Neural cell (in vitro differentiated cells): Measurements from ENCODE around the gene HOXA2. TPM values are rescaled to one million over a fixed set of nuclear protein-coding genes. Genes with fewer than 3 reads are reported as not detected.

Experiments used
- H2AFZ ChIP-seq: fragments of 200-600, 300-800 bp; sonication (generic), shearing (Covaris generic); 2 replicates; pipeline ENCODE4 v1.6.0; 2014; ENCODE audit warnings: low read depth, mild to moderate bottlenecking, antibody characterized with exemption, low read length, moderate library complexity
- H3F3A ChIP-seq: fragments of 200-600 bp; shearing (Covaris generic); 2 replicates; pipeline ENCODE4 v1.6.1; 2016; ENCODE audit warnings: mild to moderate bottlenecking, moderate library complexity, mixed read lengths, antibody characterized with exemption, low read length; ENCODE audit not compliant: insufficient read depth, poor library complexity, severe bottlenecking
- H3K27ac ChIP-seq: fragments of 200-600, 300-800 bp; sonication (generic), shearing (Covaris generic); 2 replicates; pipeline ENCODE4 v1.5.1; 2014; ENCODE audit warnings: mild to moderate bottlenecking, low read length, moderate library complexity
- H3K27me3 ChIP-seq: fragments of 300-800, 200-600 bp; sonication (generic), shearing (Covaris generic); 2 replicates; pipeline ENCODE4 v1.6.0; 2014; ENCODE audit warnings: mild to moderate bottlenecking, low read depth, low read length, moderate library complexity; ENCODE audit not compliant: insufficient read depth
- H3K36me3 ChIP-seq: fragments of 300-800, 200-600 bp; sonication (generic), shearing (Covaris generic); 2 replicates; pipeline ENCODE4 v1.5.1; 2014; ENCODE audit warnings: mild to moderate bottlenecking, antibody characterized with exemption, low read length, moderate library complexity; ENCODE audit not compliant: insufficient read depth
- H3K4me2 ChIP-seq: fragments of 300-800, 200-600 bp; sonication (generic), shearing (Covaris generic); 2 replicates; pipeline ENCODE4 v1.6.0; 2014; ENCODE audit warnings: mild to moderate bottlenecking, low read length
- H3K4me3 ChIP-seq: fragments of 300-800, 200-600 bp; sonication (generic), shearing (Covaris generic); 2 replicates; pipeline ENCODE4 v1.5.1; 2014; ENCODE audit warnings: mild to moderate bottlenecking, low read length, moderate library complexity
- H3K79me2 ChIP-seq: fragments of 200-600 bp; shearing (Covaris generic); replicated peaks from 2 replicates; pipeline ENCODE4 v1.6.0; 2014; ENCODE audit warnings: mild to moderate bottlenecking, low read length, moderate library complexity; ENCODE audit not compliant: insufficient read depth
- H3K9ac ChIP-seq: fragments of 300-800, 200-600 bp; sonication (generic), shearing (Covaris generic); 2 replicates; pipeline ENCODE4 v1.6.1; 2016; ENCODE audit warnings: mild to moderate bottlenecking, low read length, mixed read lengths
- H3K9me2 ChIP-seq: fragments of 200-600 bp; shearing (Covaris generic); 2 replicates; pipeline ENCODE4 v1.6.1; 2016; ENCODE audit warnings: mild to moderate bottlenecking, low read length, mixed read lengths; ENCODE audit not compliant: insufficient read depth
- H3K9me3 ChIP-seq: fragments of 200-600, 300-800 bp; sonication (generic), shearing (Covaris generic); 2 replicates; pipeline ENCODE4 v1.6.1; 2016; ENCODE audit warnings: mild to moderate bottlenecking, mixed run types, low read length, moderate library complexity, mixed read lengths
- H4K20me1 ChIP-seq: fragments of 200-600 bp; shearing (Covaris generic); 2 replicates; pipeline ENCODE4 v1.6.1; 2016; ENCODE audit warnings: mild to moderate bottlenecking, mixed run types; ENCODE audit not compliant: insufficient read depth
- EP300 ChIP-seq: fragments of 450-650 bp; conservative IDR thresholded peaks from 2 replicates; pipeline ENCODE4 v1.6.1; 2014; ENCODE audit warnings: antibody characterized with exemption, mild to moderate bottlenecking, moderate library complexity; ENCODE audit not compliant: poor library complexity, severe bottlenecking
- EZH2 ChIP-seq: fragments of 200-600, 300-800 bp; shearing (Covaris generic), sonication (generic); IDR thresholded peaks from 2 replicates; pipeline ENCODE4 v1.6.1; 2014; ENCODE audit warnings: antibody characterized with exemption, low read length, borderline replicate concordance, mild to moderate bottlenecking; ENCODE audit not compliant: insufficient read depth, poor library complexity, severe bottlenecking
- MXI1 ChIP-seq: fragments of 450-650 bp; conservative IDR thresholded peaks from 2 replicates; pipeline ENCODE4 v1.6.1; 2014; ENCODE audit warnings: antibody characterized with exemption, mild to moderate bottlenecking; ENCODE audit not compliant: poor library complexity, severe bottlenecking
- POLR2AphosphoS5 ChIP-seq: IDR thresholded peaks from 2 replicates; pipeline ENCODE4 v1.6.1; 2012
- RAD21 ChIP-seq: fragments of 450-650 bp; conservative IDR thresholded peaks from 2 replicates; pipeline ENCODE4 v1.6.1; 2014; ENCODE audit warnings: antibody characterized with exemption, mild to moderate bottlenecking, moderate library complexity
- SMC3 ChIP-seq: fragments of 450-650 bp; conservative IDR thresholded peaks from 2 replicates; pipeline ENCODE4 v1.6.1; 2014; ENCODE audit warnings: antibody characterized with exemption, mild to moderate bottlenecking, moderate library complexity; ENCODE audit not compliant: poor library complexity
- TAF1 ChIP-seq: IDR thresholded peaks from 2 replicates; pipeline ENCODE4 v1.6.1; 2012; ENCODE audit warnings: low read depth
- polyA plus RNA-seq: library from polyadenylated mRNA; depleted of rRNA; stranded (reverse); fragments of >200 nt; gene quantifications from 2 replicates; pipeline ENCODE4 v1.2.3, GENCODE V29; 2014
- TF ChIP-seq, protein P1 (sequence below): IDR thresholded peaks from 2 replicates; pipeline ENCODE4 v1.6.1; 2012; ENCODE audit warnings: borderline replicate concordance
- TF ChIP-seq, protein P2 (sequence below): fragments of 450-650 bp; IDR thresholded peaks from 2 replicates; pipeline ENCODE4 v1.5.1; 2014; ENCODE audit warnings: antibody characterized with exemption, mild to moderate bottlenecking, moderate library complexity; ENCODE audit not compliant: poor library complexity, severe bottlenecking

HOXA2 gene
- polyA plus RNA-seq, 1 donor from 2014 or later = not detected

DNA sequence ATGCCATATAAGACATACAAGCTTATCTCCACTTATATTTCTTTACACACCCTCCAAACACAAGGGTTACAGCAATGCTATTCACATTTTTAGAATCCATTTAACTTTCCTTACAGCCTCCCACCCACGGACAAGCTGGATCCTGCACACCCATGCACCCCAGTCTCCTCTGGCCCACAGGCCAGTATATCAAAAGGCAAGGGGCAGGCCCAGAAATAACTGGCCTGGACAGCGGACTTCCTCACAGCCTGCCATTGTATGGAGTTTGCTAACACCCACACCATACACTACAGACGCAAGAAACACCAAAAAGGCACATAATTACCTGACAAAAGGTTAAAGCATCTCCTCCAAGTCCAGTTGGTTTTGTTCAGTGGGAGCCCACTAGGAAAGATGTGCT lies 16.1 kb upstream of the HOXA2 start:
- Histone ChIP-seq H4K20me1 (no peaks in the 10 kb centered on the region), H3K9me3 (no peaks in the 10 kb centered on the region), H2AFZ (no peak overlapping the region), H3K27ac (no peak overlapping the region), H3K9ac (no peak overlapping the region), H3K27me3 (peaks cover 96% of the 10 kb centered on the region), H3F3A (no peaks in the 10 kb centered on the region), H3K4me3 (no peak overlapping the region), H3K4me2 (no peak overlapping the region), H3K36me3 (no peaks in the 10 kb centered on the region), H3K9me2 (no peaks in the 10 kb centered on the region), H3K79me2 (no peaks in the 10 kb centered on the region)
- TF ChIP-seq EP300 = no peak
- no peak for TF ChIP-seq EZH2
- TF ChIP-seq, protein P1, sequence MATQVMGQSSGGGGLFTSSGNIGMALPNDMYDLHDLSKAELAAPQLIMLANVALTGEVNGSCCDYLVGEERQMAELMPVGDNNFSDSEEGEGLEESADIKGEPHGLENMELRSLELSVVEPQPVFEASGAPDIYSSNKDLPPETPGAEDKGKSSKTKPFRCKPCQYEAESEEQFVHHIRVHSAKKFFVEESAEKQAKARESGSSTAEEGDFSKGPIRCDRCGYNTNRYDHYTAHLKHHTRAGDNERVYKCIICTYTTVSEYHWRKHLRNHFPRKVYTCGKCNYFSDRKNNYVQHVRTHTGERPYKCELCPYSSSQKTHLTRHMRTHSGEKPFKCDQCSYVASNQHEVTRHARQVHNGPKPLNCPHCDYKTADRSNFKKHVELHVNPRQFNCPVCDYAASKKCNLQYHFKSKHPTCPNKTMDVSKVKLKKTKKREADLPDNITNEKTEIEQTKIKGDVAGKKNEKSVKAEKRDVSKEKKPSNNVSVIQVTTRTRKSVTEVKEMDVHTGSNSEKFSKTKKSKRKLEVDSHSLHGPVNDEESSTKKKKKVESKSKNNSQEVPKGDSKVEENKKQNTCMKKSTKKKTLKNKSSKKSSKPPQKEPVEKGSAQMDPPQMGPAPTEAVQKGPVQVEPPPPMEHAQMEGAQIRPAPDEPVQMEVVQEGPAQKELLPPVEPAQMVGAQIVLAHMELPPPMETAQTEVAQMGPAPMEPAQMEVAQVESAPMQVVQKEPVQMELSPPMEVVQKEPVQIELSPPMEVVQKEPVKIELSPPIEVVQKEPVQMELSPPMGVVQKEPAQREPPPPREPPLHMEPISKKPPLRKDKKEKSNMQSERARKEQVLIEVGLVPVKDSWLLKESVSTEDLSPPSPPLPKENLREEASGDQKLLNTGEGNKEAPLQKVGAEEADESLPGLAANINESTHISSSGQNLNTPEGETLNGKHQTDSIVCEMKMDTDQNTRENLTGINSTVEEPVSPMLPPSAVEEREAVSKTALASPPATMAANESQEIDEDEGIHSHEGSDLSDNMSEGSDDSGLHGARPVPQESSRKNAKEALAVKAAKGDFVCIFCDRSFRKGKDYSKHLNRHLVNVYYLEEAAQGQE = no peak
- TF ChIP-seq TAF1 = no peak
- TF ChIP-seq, protein P2, sequence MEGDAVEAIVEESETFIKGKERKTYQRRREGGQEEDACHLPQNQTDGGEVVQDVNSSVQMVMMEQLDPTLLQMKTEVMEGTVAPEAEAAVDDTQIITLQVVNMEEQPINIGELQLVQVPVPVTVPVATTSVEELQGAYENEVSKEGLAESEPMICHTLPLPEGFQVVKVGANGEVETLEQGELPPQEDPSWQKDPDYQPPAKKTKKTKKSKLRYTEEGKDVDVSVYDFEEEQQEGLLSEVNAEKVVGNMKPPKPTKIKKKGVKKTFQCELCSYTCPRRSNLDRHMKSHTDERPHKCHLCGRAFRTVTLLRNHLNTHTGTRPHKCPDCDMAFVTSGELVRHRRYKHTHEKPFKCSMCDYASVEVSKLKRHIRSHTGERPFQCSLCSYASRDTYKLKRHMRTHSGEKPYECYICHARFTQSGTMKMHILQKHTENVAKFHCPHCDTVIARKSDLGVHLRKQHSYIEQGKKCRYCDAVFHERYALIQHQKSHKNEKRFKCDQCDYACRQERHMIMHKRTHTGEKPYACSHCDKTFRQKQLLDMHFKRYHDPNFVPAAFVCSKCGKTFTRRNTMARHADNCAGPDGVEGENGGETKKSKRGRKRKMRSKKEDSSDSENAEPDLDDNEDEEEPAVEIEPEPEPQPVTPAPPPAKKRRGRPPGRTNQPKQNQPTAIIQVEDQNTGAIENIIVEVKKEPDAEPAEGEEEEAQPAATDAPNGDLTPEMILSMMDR = no peak
- no peak for TF ChIP-seq SMC3
- no peak for TF ChIP-seq MXI1
- no peak for TF ChIP-seq POLR2AphosphoS5
- no peak for TF ChIP-seq RAD21

DNA sequence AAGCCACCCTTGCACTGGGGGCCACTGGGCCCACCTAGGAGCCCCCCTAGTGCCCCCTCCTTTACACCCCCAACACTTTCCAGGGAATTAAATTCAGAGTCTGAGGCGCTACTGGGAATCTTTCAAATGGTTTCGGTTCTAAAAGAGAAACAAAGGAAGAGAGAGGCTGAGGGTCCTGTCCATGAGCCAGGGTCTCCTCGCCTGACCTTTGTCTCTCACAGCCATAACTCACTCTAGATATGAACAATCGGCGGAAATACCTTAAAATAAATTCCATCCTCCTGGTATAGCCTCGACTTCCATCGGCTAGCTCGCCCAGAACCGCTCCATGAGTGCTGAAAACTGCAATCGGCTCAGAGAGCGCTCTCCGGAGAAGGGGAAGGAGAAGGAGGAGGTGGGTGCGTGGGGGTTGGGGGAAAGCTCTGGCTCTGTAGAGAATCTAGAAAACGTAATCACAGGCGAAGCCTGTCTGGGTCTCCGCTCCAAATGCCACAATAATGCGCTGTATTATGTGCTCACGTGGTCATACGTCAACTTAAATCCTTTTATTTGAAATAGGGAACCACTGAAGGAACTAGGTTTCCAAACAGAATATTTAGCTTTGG lies 15.5 kb upstream of the HOXA2 start:
- no peaks in the 10 kb centered on the region for H4K20me1 ChIP-seq
- H3K27me3 ChIP-seq = peaks cover 96% of the 10 kb centered on the region
- H3K4me2 ChIP-seq = no peak overlapping the region
- H2AFZ ChIP-seq = no peak overlapping the region
- H3K9me2 ChIP-seq = no peaks in the 10 kb centered on the region
- TF ChIP-seq SMC3 (no peak), POLR2AphosphoS5 (no peak), RAD21 (no peak), EZH2 (no peak), EP300 (no peak), MXI1 (no peak), TAF1 (no peak)
- TF ChIP-seq, protein P1 = no peak
- TF ChIP-seq, protein P2 = no peak
- no peaks in the 10 kb centered on the region for H3K79me2 ChIP-seq
- H3F3A ChIP-seq = no peaks in the 10 kb centered on the region
- no peak overlapping the region for H3K9ac ChIP-seq
- no peaks in the 10 kb centered on the region for H3K36me3 ChIP-seq
- H3K27ac ChIP-seq = no peak overlapping the region
- no peak overlapping the region for H3K4me3 ChIP-seq
- H3K9me3 ChIP-seq = no peaks in the 10 kb centered on the region
